HepG2 (cell line): ENCODE measurements around the gene NUP155. TPM values are rescaled to one million over a fixed set of nuclear protein-coding genes. Genes with fewer than 3 reads are reported as not detected.

Source experiments
- ATAC-seq: fragments of 200-7000 bp; cut with Tn5 transposase; 3 replicates; pipeline ENCODE4 v1.9.1; 2020; ENCODE audit warnings: mild to moderate bottlenecking, moderate library complexity
- BruUV-seq: library from RNA; stranded (reverse); fragments of 400-500 nt; replicated peaks from 2 replicates; lab custom pipeline; 2021; lab: Mats Ljungman, UMichigan
- CTCF ChIA-PET: fragments of 300-600 bp; formaldehyde crosslinking; extraction: SDS; loops from one replicate; lab custom pipeline; 2021; ENCODE audit warnings: low total read pairs, inconsistent platforms, low intra/inter-chr PET ratio; lab: Yijun Ruan, JAX
- POLR2A ChIA-PET: fragments of 350-600 bp; sonication (Branson Sonifier 250); formaldehyde crosslinking; loops from one replicate; lab custom pipeline; 2020; ENCODE audit warnings: antibody characterized with exemption, inconsistent platforms; lab: Yijun Ruan, JAX
- DNase-seq: peaks from one replicate; pipeline ENCODE4 v3.0.0-alpha.2; 2015; ENCODE audit warnings: low spot score
- FAIRE-seq: peaks from 3 replicates; lab custom pipeline; 2011; peaks lifted over from hg19 to GRCh38; lab: Jason Lieb, UNC
- H2AFZ ChIP-seq: one replicate; pipeline ENCODE4 v1.6.1; 2011; ENCODE audit warnings: low read length, inconsistent platforms
- H3K27ac ChIP-seq: fragments of 300-600 bp; 3 replicates; pipeline ENCODE4 v1.8.0; 2011; ENCODE audit warnings: mixed run types, mild to moderate bottlenecking, mixed read lengths, low read length, inconsistent platforms; ENCODE audit not compliant: insufficient read depth; ENCODE audit errors: extremely low read length
- H3K27me3 ChIP-seq, 2 experiments: fragments of 200-600 bp in 1 of 2; 2 replicates in 1 of 2; 3 replicates in 1 of 2; pipeline versions ENCODE4 v1.6.0 to v1.8.0; 2011; ENCODE audit warnings: low read length in 2 of 2, mild to moderate bottlenecking in 2 of 2, moderate library complexity in 2 of 2, inconsistent platforms in 1 of 2; ENCODE audit not compliant: insufficient read depth in 2 of 2, control insufficient read depth in 1 of 2
- H3K36me3 ChIP-seq, 2 experiments: fragments of 200-600 bp in 1 of 2; replicated peaks in 1 of 2; 2 replicates in 1 of 2; 3 replicates in 1 of 2; pipeline versions ENCODE4 v1.5.1 to v1.8.0; 2011; ENCODE audit warnings: low read length in 2 of 2, inconsistent platforms in 1 of 2; ENCODE audit not compliant: insufficient read depth in 2 of 2, control insufficient read depth in 1 of 2
- H3K4me1 ChIP-seq: 2 replicates; pipeline ENCODE4 v1.5.1; 2012; ENCODE audit warnings: low read length, inconsistent platforms; ENCODE audit not compliant: insufficient read depth
- H3K4me2 ChIP-seq: 2 replicates; pipeline ENCODE4 v1.6.0; 2011; ENCODE audit warnings: low read depth, low read length, inconsistent platforms
- H3K4me3 ChIP-seq, 3 experiments: fragments of 200-600 bp in 1 of 3; sonication (generic), shearing (Covaris generic) in 1 of 3; replicated peaks in 1 of 3; 2 replicates each; pipeline ENCODE4 v1.5.1; 2011 to 2016; ENCODE audit warnings: low read length in 3 of 3, inconsistent platforms in 2 of 3, low read depth in 2 of 3, mild to moderate bottlenecking in 2 of 3, control low read depth in 1 of 3, mixed read lengths in 1 of 3; ENCODE audit not compliant: insufficient read depth in 1 of 3
- H3K79me2 ChIP-seq: one replicate; pipeline ENCODE4 v1.6.1; 2011; ENCODE audit warnings: low read length, inconsistent platforms; ENCODE audit not compliant: insufficient read depth
- H3K9ac ChIP-seq: 2 replicates; pipeline ENCODE4 v1.6.0; 2011; ENCODE audit warnings: mild to moderate bottlenecking, low read depth, low read length, inconsistent platforms; ENCODE audit not compliant: insufficient read depth
- H3K9me3 ChIP-seq: 2 replicates; pipeline ENCODE4 v1.5.1; 2012; ENCODE audit warnings: mild to moderate bottlenecking, low read length
- H4K20me1 ChIP-seq: 2 replicates; pipeline ENCODE4 v1.6.0; 2011; ENCODE audit warnings: inconsistent platforms, mild to moderate bottlenecking, low read length, moderate library complexity; ENCODE audit not compliant: insufficient read depth
- ARID2 ChIP-seq: sonication (generic); formaldehyde crosslinking; IDR thresholded peaks from 2 replicates; pipeline ENCODE4 v1.8.1; 2022; ENCODE audit warnings: mild to moderate bottlenecking, missing genetic modification reagents, borderline replicate concordance
- CENPBD1 ChIP-seq: sonication (generic); formaldehyde crosslinking; IDR thresholded peaks from 2 replicates; pipeline ENCODE4 v1.8.0; 2022; ENCODE audit warnings: missing genetic modification reagents, low read depth, mild to moderate bottlenecking, borderline replicate concordance
- DMAP1 ChIP-seq: IDR thresholded peaks from 2 replicates; pipeline ENCODE4 v1.6.1; 2016
- ELF3 ChIP-seq: IDR thresholded peaks from 2 replicates; pipeline ENCODE4 v1.6.1; 2016; ENCODE audit warnings: missing genetic modification reagents, missing compliant biosample characterization
- GPN1 ChIP-seq: sonication (generic); formaldehyde crosslinking; IDR thresholded peaks from 2 replicates; pipeline ENCODE4 v1.5.1; 2020; ENCODE audit warnings: missing genetic modification reagents, borderline replicate concordance
- RBM39 ChIP-seq: fragments of 200-400 bp; formaldehyde crosslinking; IDR thresholded peaks from one replicate; pipeline ENCODE4 v1.6.1; 2018; ENCODE audit warnings: antibody characterized with exemption, mild to moderate bottlenecking, low read depth, low read length; ENCODE audit not compliant: poor library complexity, severe bottlenecking
- RNF219 ChIP-seq: sonication (generic); formaldehyde crosslinking; IDR thresholded peaks from 2 replicates; pipeline ENCODE4 v1.5.0; 2020; ENCODE audit warnings: mild to moderate bottlenecking, missing genetic modification reagents
- ZBTB7A ChIP-seq: sonication (generic); formaldehyde crosslinking; IDR thresholded peaks from 2 replicates; pipeline ENCODE4 v1.8.0; 2022; ENCODE audit warnings: mild to moderate bottlenecking, missing genetic modification reagents
- ZNF232 ChIP-seq: sonication (generic); formaldehyde crosslinking; IDR thresholded peaks from 2 replicates; pipeline ENCODE4 v1.4.0; 2020; ENCODE audit warnings: missing genetic modification reagents, borderline replicate concordance
- ZNF234 ChIP-seq: sonication (generic); formaldehyde crosslinking; conservative IDR thresholded peaks from 2 replicates; pipeline ENCODE4 v1.5.1; 2020; ENCODE audit warnings: mild to moderate bottlenecking, missing genetic modification reagents
- ZNF333 ChIP-seq: sonication (generic); formaldehyde crosslinking; IDR thresholded peaks from 2 replicates; pipeline ENCODE4 v1.4.0; 2020; ENCODE audit warnings: mild to moderate bottlenecking, missing genetic modification reagents, borderline replicate concordance
- ZNF335 ChIP-seq: sonication (generic); formaldehyde crosslinking; IDR thresholded peaks from 2 replicates; pipeline ENCODE4 v1.4.0; 2020; ENCODE audit warnings: missing genetic modification reagents
- ZNF430 ChIP-seq: sonication (generic); formaldehyde crosslinking; IDR thresholded peaks from 2 replicates; pipeline ENCODE4 v1.9.0; 2021; ENCODE audit warnings: mild to moderate bottlenecking, missing genetic modification reagents
- ZNF556 ChIP-seq: sonication (generic); formaldehyde crosslinking; IDR thresholded peaks from 2 replicates; pipeline ENCODE4 v1.4.0; 2020; ENCODE audit warnings: mild to moderate bottlenecking, missing genetic modification reagents, borderline replicate concordance
- ZNF639 ChIP-seq: conservative IDR thresholded peaks from 2 replicates; pipeline ENCODE4 v1.6.1; 2018; ENCODE audit warnings: missing genetic modification reagents
- ZNF687 ChIP-seq: sonication (generic); formaldehyde crosslinking; IDR thresholded peaks from 2 replicates; pipeline ENCODE4 v1.5.1; 2020; ENCODE audit warnings: mild to moderate bottlenecking, missing genetic modification reagents, moderate library complexity
- ZNF792 ChIP-seq: IDR thresholded peaks from 2 replicates; pipeline ENCODE4 v1.6.1; 2016
- WGBS: methylation state at CpG from one replicate; pipeline ENCODE4 v1.1.6; 2017; ENCODE audit warnings: low lambda C conversion rate; 5-methylcytosine and 5-hydroxymethylcytosine counted together
- in situ Hi-C: cut with HindIII; loops from 2 replicates; pipeline ENCODE4 v1.10.0; 2017; ENCODE audit warnings: low pct_unique_long_range_greater_than_20kb; ENCODE audit not compliant: extremely low pct_ligation_motif_present
- intact Hi-C: fragments of 100-400 bp; cut with micrococcal nuclease; formaldehyde crosslinking; loops from one replicate; pipeline ENCODE4 v1.10.0; 2022; ENCODE audit not compliant: unreplicated experiment
- polyA plus RNA-seq, 8 experiments: library from polyadenylated mRNA; depleted of rRNA in 3 of 8; stranded (reverse) in 7 of 8; unstranded in 1 of 8; fragments of >200 nt; fragmentation: Illumina TruSeq in 4 of 8; extraction: Trizol in 4 of 8; gene quantifications; 2 replicates each; pipeline versions ENCODE4 v1.2.1 to v1.2.3, GENCODE V29; 2011 to 2016; ENCODE audit warnings: low read depth in 4 of 8, missing spikeins in 1 of 8, mixed read lengths in 1 of 8; ENCODE audit not compliant: insufficient read depth in 1 of 8
- total RNA-seq, 5 experiments: library from RNA; depleted of rRNA; stranded (reverse); fragments of >200 nt; fragmentation: Illumina TruSeq; extraction: Trizol; gene quantifications; 2 replicates each; pipeline ENCODE4 v1.2.3, GENCODE V29; 2016; ENCODE audit warnings: low read depth in 1 of 5

Gene NUP155
- total and polyA plus RNA-seq, 2 of the 13 experiments (the other 11 are each of a cell fraction or from before 2014, with no cell fraction given): 13.0 to 57.4 TPM

- TF ChIP-seq ZNF687: no peak
- TF ChIP-seq ZNF335 (CRISPR knock-in tag): no peak
- no peak for TF ChIP-seq ARID2 (CRISPR knock-in tag)
These were observed 4.2 kb upstream of the NUP155 start (continued) for GRCh38 chr5:37375091-37375490.

- H3K4me1 ChIP-seq: peaks cover 49% of the 10 kb centered on the region
- DNase-seq (no peak), ATAC-seq (no peak), FAIRE-seq (no peak)
- intact Hi-C loops: no loop called here
- peaks cover 47% of the 10 kb centered on the region for H3K79me2 ChIP-seq
- H3K27me3 ChIP-seq: peaks cover 0 to 6% of the 10 kb centered on the region in 2 experiments; a peak in 1 of 5 replicates
- ChIA-PET CTCF (no interaction called here), POLR2A (interaction anchor here (0.7 to 2.3 kb wide), 5 partner anchors 9 to 1886 kb away, joined by 3 to 56 read pairs (median 7); partner anchors contain the start of genes CPLANE1 and WDR70)
- no peak overlapping the region for H2AFZ ChIP-seq
- 0% methylated on average over 7 of the region's 7 CpGs for WGBS
- H3K9ac ChIP-seq: peak overlapping the region; percentile 84
- H4K20me1 ChIP-seq: no peaks in the 10 kb centered on the region
- H3K36me3 ChIP-seq: no peaks in the 10 kb centered on the region; a peak in 3 of 5 replicates
- BruUV-seq: TSS peak; percentile 75
- peak overlapping the region; percentile 81 for H3K27ac ChIP-seq
- H3K4me3 ChIP-seq: peak overlapping the region; percentile 79 to 100 (median 96)
- no peaks in the 10 kb centered on the region for H3K9me3 ChIP-seq
- H3K4me2 ChIP-seq: peak overlapping the region; percentile 78
- in situ Hi-C loops: no loop called here
- no peak for TF ChIP-seq ZNF234 (CRISPR knock-in tag)
- no peak for TF ChIP-seq ELF3
- no peak for TF ChIP-seq ZNF333 (CRISPR knock-in tag)
- TF ChIP-seq ZBTB7A (CRISPR knock-in tag): 0 out of 2 replicates have a peak, but pooled peaks have one; percentile 34
- TF ChIP-seq ZNF639 (CRISPR knock-in tag): no peak
- no peak for TF ChIP-seq CENPBD1
- no peak for TF ChIP-seq ZNF430 (CRISPR knock-in tag)
- TF ChIP-seq ZNF232: no peak
- no peak for TF ChIP-seq ZNF556 (CRISPR knock-in tag)
- no peak for TF ChIP-seq RBM39
- TF ChIP-seq ZNF792 (CRISPR knock-in tag): no peak
- TF ChIP-seq RNF219 (CRISPR knock-in tag): no peak
- no peak for TF ChIP-seq DMAP1
- no peak for TF ChIP-seq GPN1 (CRISPR knock-in tag)
These were observed 399 bp downstream of the NUP155 start for GRCh38 chr5:37370550-37370863.
